Measurements from ENCODE around the gene SPSB4. TPM values are rescaled to one million over a fixed set of nuclear protein-coding genes. Genes with fewer than 3 reads are reported as not detected.
A peak's percentile ranks its signal among the peaks of the same experiment; 100 is the strongest.

Gene SPSB4
- total and polyA plus RNA-seq, 9 of the 15 experiments (the other 6 are each of a cell fraction or from before 2014, with no cell fraction given), result not detected

DNA sequence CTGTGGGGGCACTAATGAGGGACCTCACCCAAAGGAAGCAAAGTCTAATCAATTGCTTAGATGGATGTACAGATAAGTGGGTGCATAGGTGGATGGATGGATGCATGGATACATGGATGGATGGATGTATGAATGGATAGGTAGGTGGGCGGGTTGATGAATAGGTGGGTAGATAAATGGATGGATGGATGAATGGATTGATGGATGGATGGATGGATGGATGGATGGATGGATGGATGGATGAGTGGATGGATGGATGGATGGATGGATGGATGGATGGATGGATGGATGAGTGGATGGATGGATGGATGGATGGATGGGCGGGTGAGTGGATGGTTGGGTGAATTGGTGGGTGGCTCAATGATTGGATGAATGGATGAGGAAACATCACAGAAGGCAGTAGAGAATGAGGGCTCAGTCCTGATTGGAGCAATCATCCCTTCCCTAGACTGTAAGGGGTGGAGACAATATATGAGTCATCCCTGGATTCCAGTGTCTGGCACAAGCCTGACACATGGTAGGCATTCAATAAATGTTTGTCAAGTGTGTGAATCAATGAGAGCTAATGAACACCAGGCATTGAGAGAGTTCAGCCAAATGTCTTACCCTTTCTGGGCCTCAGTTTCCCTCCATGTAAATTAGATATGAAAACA, 140.1 kb downstream of the SPSB4 start:
- Histone ChIP-seq H3K27me3 (ENCODE audit: control insufficient read depth in 2 of 2, insufficient read depth in 2 of 2, low read length in 2 of 2) (peaks cover 23 to 33% of the 10 kb centered on the region in 2 experiments; a peak in 4 of 5 replicates), H3K9me1 (ENCODE audit: control insufficient read depth, insufficient read depth, low read length) (no peaks in the 10 kb centered on the region), H3K27ac (ENCODE audit: extremely low read depth, low read depth, low read length) (no peak overlapping the region), H3K9me3 (replicated peaks; ENCODE audit: control insufficient read depth, insufficient read depth, low read depth, low read length) (no peaks in the 10 kb centered on the region), H3K36me3 (ENCODE audit: control insufficient read depth, insufficient read depth, low read length) (no peaks in the 10 kb centered on the region), H4K20me1 (replicated peaks; ENCODE audit: control insufficient read depth, insufficient read depth, low read length) (no peaks in the 10 kb centered on the region), H3K9ac (ENCODE audit: insufficient read depth in 1 of 2, low read depth in 2 of 2, low read length in 2 of 2) (no peak overlapping the region), H3K4me1 (replicated peaks in 1 of 2; ENCODE audit: control insufficient read depth in 2 of 2, insufficient read depth in 2 of 2, low read length in 2 of 2) (no peaks in the 10 kb centered on the region), H3K79me2 (ENCODE audit: control insufficient read depth, insufficient read depth, low read length) (no peaks in the 10 kb centered on the region), H3K4me2 (ENCODE audit: insufficient read depth, low read length) (no peak overlapping the region), H2AFZ (ENCODE audit: low read depth, low read length) (no peak overlapping the region), H3K4me3 (no peak overlapping the region)
- CTCF ChIA-PET (ENCODE audit: low intra/inter-chr PET ratio), result interaction anchor here (0.9 to 2.8 kb wide), 4 partner anchors 165 to 293 kb away, joined by 3 to 21 read pairs (median 12); no protein-coding TSS in a partner anchor
- DNase-seq (ENCODE audit: extremely low read depth in 1 of 4, low spot score in 3 of 4) (no peak), FAIRE-seq (no peak), ATAC-seq (no peak)
- no peak for TF ChIP-seq TGIF2 (CRISPR knock-in tag; IDR thresholded peaks at IDR 0.05)
- TF ChIP-seq PTTG1 (tag; IDR thresholded peaks at IDR 0.05; ENCODE audit: low read depth), result no peak
- TF ChIP-seq SAFB2 (IDR thresholded peaks at IDR 0.05; ENCODE audit: borderline replicate concordance, low read depth, low read length, severe bottlenecking), result no peak
- 6% methylated on average over 2 of the region's 2 CpGs for WGBS (ENCODE audit: insufficient coverage, low coverage, missing lambda C conversion rate)
- in situ Hi-C loops (cut with MboI), result loop anchor here (5.0 to 25.0 kb wide), 3 partner anchors 84 to 276 kb away; no protein-coding TSS in a partner anchor
- POLR2A ChIA-PET, result no interaction called here
- no TSS peak for BruUV-seq (replicated peaks)
- intact Hi-C loops (cut with micrococcal nuclease), result loop anchor here (5.0 kb wide), 1 partner anchor 74 kb away; no protein-coding TSS in a partner anchor

GRCh38 chr3:141192345-141192744, 141.2 kb downstream of the SPSB4 start:
- peaks cover 17 to 32% of the 10 kb centered on the region in 2 experiments; a peak in 4 of 5 replicates for H3K27me3 ChIP-seq (ENCODE audit: control insufficient read depth in 2 of 2, insufficient read depth in 2 of 2, low read length in 2 of 2)
- POLR2A ChIA-PET, result interaction anchor here (0.6 kb wide), 1 partner anchor 74 kb away, joined by 3 read pairs; no protein-coding TSS in a partner anchor
- CTCF ChIA-PET (ENCODE audit: low intra/inter-chr PET ratio), result interaction anchor here (0.6 to 2.8 kb wide), 10 partner anchors 64 to 1804 kb away, joined by 3 to 21 read pairs (median 6); no protein-coding TSS in a partner anchor
- H3K9me3 ChIP-seq (replicated peaks; ENCODE audit: control insufficient read depth, insufficient read depth, low read depth, low read length), result no peaks in the 10 kb centered on the region
- no peaks in the 10 kb centered on the region for H3K9me1 ChIP-seq (ENCODE audit: control insufficient read depth, insufficient read depth, low read length)
- H3K4me1 ChIP-seq (replicated peaks in 1 of 2; ENCODE audit: control insufficient read depth in 2 of 2, insufficient read depth in 2 of 2, low read length in 2 of 2), result no peaks in the 10 kb centered on the region
- intact Hi-C loops (cut with micrococcal nuclease), result loop anchor here (1.0 to 5.0 kb wide), 4 partner anchors 75 to 260 kb away; no protein-coding TSS in a partner anchor
- peak; percentile 79 to 94 (median 86) for DNase-seq (ENCODE audit: extremely low read depth in 1 of 4, low spot score in 3 of 4)
- in situ Hi-C loops (cut with MboI), result loop anchor here (5.0 to 25.0 kb wide), 3 partner anchors 85 to 278 kb away; no protein-coding TSS in a partner anchor
- no peak overlapping the region for H3K9ac ChIP-seq (ENCODE audit: insufficient read depth in 1 of 2, low read depth in 2 of 2, low read length in 2 of 2)
- H3K27ac ChIP-seq (ENCODE audit: extremely low read depth, low read depth, low read length), result no peak overlapping the region
- no peaks in the 10 kb centered on the region for H3K79me2 ChIP-seq (ENCODE audit: control insufficient read depth, insufficient read depth, low read length)
- peak; percentile 100 for ATAC-seq
- no TSS peak for BruUV-seq (replicated peaks)
- FAIRE-seq, result peak; percentile 98
- 0 out of 2 replicates have a peak overlapping the region, but pooled peaks have one; percentile 44 for H2AFZ ChIP-seq (ENCODE audit: low read depth, low read length)
- no peaks in the 10 kb centered on the region for H3K36me3 ChIP-seq (ENCODE audit: control insufficient read depth, insufficient read depth, low read length)
- H3K4me3 ChIP-seq, result no peak overlapping the region
- WGBS (ENCODE audit: insufficient coverage, low coverage, missing lambda C conversion rate), result 2% methylated on average over 11 of the region's 11 CpGs
- H4K20me1 ChIP-seq (replicated peaks; ENCODE audit: control insufficient read depth, insufficient read depth, low read length), result no peaks in the 10 kb centered on the region
- no peak overlapping the region for H3K4me2 ChIP-seq (ENCODE audit: insufficient read depth, low read length)
- TF ChIP-seq RAD21 (CRISPR knock-in tag; conservative IDR thresholded peaks at IDR 0.05 in 1 of 2, IDR thresholded peaks at IDR 0.05 in 1 of 2) (peak; percentile 97 to 99), RFX5 (IDR thresholded peaks at IDR 0.05; ENCODE audit: low read depth, low read length) (no peak), HNRNPK (IDR thresholded peaks at IDR 0.05; ENCODE audit: low read depth, low read length, poor library complexity, severe bottlenecking) (no peak), DEAF1 (CRISPR knock-in tag; IDR thresholded peaks at IDR 0.05) (peak; percentile 95), POLR2B (IDR thresholded peaks at IDR 0.05; ENCODE audit: low read depth, partially characterized antibody) (no peak), FOXK2 (conservative IDR thresholded peaks at IDR 0.05 in 1 of 2, IDR thresholded peaks at IDR 0.05 in 1 of 2; ENCODE audit: low read depth in 2 of 2) (peak; percentile 60 to 70; a peak in 1 of 4 replicates), ZNF707 (CRISPR knock-in tag; conservative IDR thresholded peaks at IDR 0.05) (no peak), ESRRB (CRISPR knock-in tag; IDR thresholded peaks at IDR 0.05; ENCODE audit: borderline replicate concordance) (no peak)
- TF ChIP-seq, protein P1, sequence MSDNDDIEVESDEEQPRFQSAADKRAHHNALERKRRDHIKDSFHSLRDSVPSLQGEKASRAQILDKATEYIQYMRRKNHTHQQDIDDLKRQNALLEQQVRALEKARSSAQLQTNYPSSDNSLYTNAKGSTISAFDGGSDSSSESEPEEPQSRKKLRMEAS (CRISPR knock-in tag; IDR thresholded peaks at IDR 0.05), result peak; percentile 27; the same call in 1 of the 2 replicates
